ENCODE results near the gene GEN1. TPM values are rescaled to one million over a fixed set of nuclear protein-coding genes. Genes with fewer than 3 reads are reported as not detected.

GEN1 gene
- total and polyA plus RNA-seq, 10 of the 15 experiments (the other 5 are each of a cell fraction or from before 2014, with no cell fraction given) = 6.0 to 49.6 (median 36.0) TPM

GRCh38 chr2:17805166-17805565, 51.2 kb downstream of the GEN1 start (continued):
- TF ChIP-seq ZNF384 (IDR thresholded peaks at IDR 0.05; ENCODE audit: borderline replicate concordance, low read depth, low read length) (0 out of 2 replicates have a peak, but pooled peaks have one; percentile 7), ETV6 (conservative IDR thresholded peaks at IDR 0.05 in 1 of 2, IDR thresholded peaks at IDR 0.05 in 1 of 2; ENCODE audit: borderline replicate concordance in 1 of 2, low read depth in 1 of 2) (no peak), MEF2B (IDR thresholded peaks at IDR 0.05; ENCODE audit: partially characterized antibody, poor library complexity, severe bottlenecking) (peak; percentile 10), MYB (IDR thresholded peaks at IDR 0.05; ENCODE audit: borderline replicate concordance, low read depth, low read length) (no peak), FOXK2 (IDR thresholded peaks at IDR 0.05) (no peak), E2F4 (IDR thresholded peaks at IDR 0.05; ENCODE audit: low read depth, low read length) (no peak), NBN (IDR thresholded peaks at IDR 0.05) (peak; percentile 32; the same call in 1 of the 2 replicates), SPI1 (IDR thresholded peaks at IDR 0.05; ENCODE audit: borderline replicate concordance, insufficient read depth, low read depth, low read length) (peak; percentile 72; the same call in 1 of the 2 replicates), BHLHE40 (IDR thresholded peaks at IDR 0.05; ENCODE audit: borderline replicate concordance in 1 of 2, low read depth in 2 of 2, low read length in 1 of 2) (peak; percentile 16 to 55; a peak in 1 of 4 replicates), GATAD2B (conservative IDR thresholded peaks at IDR 0.05; ENCODE audit: low read depth) (no peak), IKZF1 (conservative IDR thresholded peaks at IDR 0.05) (peak; percentile 86), CEBPB (IDR thresholded peaks at IDR 0.05; ENCODE audit: borderline replicate concordance in 1 of 2, low read depth in 2 of 2, low read length in 2 of 2) (no peak), KLF5 (IDR thresholded peaks at IDR 0.05; ENCODE audit: partially characterized antibody) (no peak), EED (IDR thresholded peaks at IDR 0.05; ENCODE audit: low read depth) (peak; percentile 74)
- TF ChIP-seq, protein P1, sequence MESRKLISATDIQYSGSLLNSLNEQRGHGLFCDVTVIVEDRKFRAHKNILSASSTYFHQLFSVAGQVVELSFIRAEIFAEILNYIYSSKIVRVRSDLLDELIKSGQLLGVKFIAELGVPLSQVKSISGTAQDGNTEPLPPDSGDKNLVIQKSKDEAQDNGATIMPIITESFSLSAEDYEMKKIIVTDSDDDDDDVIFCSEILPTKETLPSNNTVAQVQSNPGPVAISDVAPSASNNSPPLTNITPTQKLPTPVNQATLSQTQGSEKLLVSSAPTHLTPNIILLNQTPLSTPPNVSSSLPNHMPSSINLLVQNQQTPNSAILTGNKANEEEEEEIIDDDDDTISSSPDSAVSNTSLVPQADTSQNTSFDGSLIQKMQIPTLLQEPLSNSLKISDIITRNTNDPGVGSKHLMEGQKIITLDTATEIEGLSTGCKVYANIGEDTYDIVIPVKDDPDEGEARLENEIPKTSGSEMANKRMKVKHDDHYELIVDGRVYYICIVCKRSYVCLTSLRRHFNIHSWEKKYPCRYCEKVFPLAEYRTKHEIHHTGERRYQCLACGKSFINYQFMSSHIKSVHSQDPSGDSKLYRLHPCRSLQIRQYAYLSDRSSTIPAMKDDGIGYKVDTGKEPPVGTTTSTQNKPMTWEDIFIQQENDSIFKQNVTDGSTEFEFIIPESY (IDR thresholded peaks at IDR 0.05) = no peak
